Duodenal mucosa (tissue), 2 donors: Measurements from ENCODE around the gene ZNF208.
A peak's percentile ranks its signal among the peaks of the same experiment; 100 is the strongest.
"Not testable (repeated sequence)": the region's sequence is repeated elsewhere in the genome, so short reads cannot be mapped to it uniquely, and the experiment has no call there.

ENCODE experiments used
- H3K27ac ChIP-seq: one replicate; pipeline ENCODE4 v1.7.0; 2013; ENCODE audit warnings: low read depth, low read length
- H3K27me3 ChIP-seq, 2 donors: one replicate each; pipeline ENCODE4 v1.7.0; 2013; ENCODE audit warnings: low read length in 2 of 2, control low read depth in 1 of 2; ENCODE audit not compliant: insufficient read depth in 2 of 2, control insufficient read depth in 1 of 2
- H3K36me3 ChIP-seq, 2 donors: one replicate each; pipeline ENCODE4 v1.7.0; 2013; ENCODE audit warnings: low read length in 2 of 2, control low read depth in 1 of 2; ENCODE audit not compliant: insufficient read depth in 2 of 2, control insufficient read depth in 1 of 2
- H3K4me1 ChIP-seq, 2 donors: one replicate each; pipeline ENCODE4 v1.7.0; 2013; ENCODE audit warnings: low read length in 2 of 2, control low read depth in 1 of 2; ENCODE audit not compliant: insufficient read depth in 2 of 2, control insufficient read depth in 1 of 2
- H3K4me3 ChIP-seq, 2 donors: one replicate each; pipeline ENCODE4 v1.7.0; 2013; ENCODE audit warnings: low read length in 2 of 2, low read depth in 1 of 2
- H3K9ac ChIP-seq, 2 donors: one replicate each; pipeline ENCODE4 v1.7.0; 2013; ENCODE audit warnings: low read length in 2 of 2, low read depth in 1 of 2
- H3K9me3 ChIP-seq, 2 donors: one replicate each; pipeline ENCODE4 v1.7.0; 2013; ENCODE audit warnings: low read length in 2 of 2, control low read depth in 1 of 2; ENCODE audit not compliant: control insufficient read depth in 1 of 2

ZNF208 gene

GRCh38 chr19:22010437-22011143 is at the start of gene ZNF208:
ZNF208 (minus strand) TSS chr19:22010943; CDS start chr19:22010794, 149 bp downstream.
- H3K9ac ChIP-seq, H3K4me1 ChIP-seq, H3K27me3 ChIP-seq, H3K27ac ChIP-seq, H3K36me3 ChIP-seq: not testable (repeated sequence)
- H3K4me3 ChIP-seq: peak within 1 kb of the TSS in 1 of 2 donors; percentile 55
- peaks cover 0 to 13% of the 10 kb centered on the region in 2 donors for H3K9me3 ChIP-seq

GRCh38 chr19:22052644-22053013 is 41.9 kb upstream of the ZNF208 start:
- Histone ChIP-seq H3K4me1 (no peaks in the 10 kb centered on the region), H3K27ac (no peak overlapping the region), H3K27me3 (no peaks in the 10 kb centered on the region), H3K4me3 (peak overlapping the region; percentile 63 to 70), H3K9ac (peak overlapping the region in 1 of 2 donors; percentile 18), H3K9me3 (peaks cover 4 to 16% of the 10 kb centered on the region in 2 donors), H3K36me3 (no peaks in the 10 kb centered on the region)

- not testable (repeated sequence) for H3K4me1 ChIP-seq, H3K4me3 ChIP-seq, H3K9ac ChIP-seq, H3K36me3 ChIP-seq, H3K27ac ChIP-seq, H3K27me3 ChIP-seq
- peaks cover 17 to 31% of the 10 kb centered on the region in 2 donors for H3K9me3 ChIP-seq
These were observed 30.4 kb upstream of the ZNF208 start for GRCh38 chr19:22041151-22041550.

GRCh38 chr19:22030680-22031079 is 19.9 kb upstream of the ZNF208 start:
- Histone ChIP-seq H3K4me1 (no peaks in the 10 kb centered on the region), H3K27me3 (no peaks in the 10 kb centered on the region), H3K9ac (no peak overlapping the region), H3K9me3 (peaks cover 16 to 26% of the 10 kb centered on the region in 2 donors), H3K36me3 (no peaks in the 10 kb centered on the region), H3K27ac (no peak overlapping the region), H3K4me3 (no peak overlapping the region)

GRCh38 chr19:22026687-22027086 is 15.9 kb upstream of the ZNF208 start:
- H3K36me3 ChIP-seq: no peaks in the 10 kb centered on the region
- no peak overlapping the region for H3K27ac ChIP-seq
- no peaks in the 10 kb centered on the region for H3K4me1 ChIP-seq
- peaks cover 13 to 21% of the 10 kb centered on the region in 2 donors for H3K9me3 ChIP-seq
- H3K9ac ChIP-seq: no peak overlapping the region
- H3K27me3 ChIP-seq: no peaks in the 10 kb centered on the region
- no peak overlapping the region for H3K4me3 ChIP-seq

- not testable (repeated sequence) for H3K27ac ChIP-seq
- peaks cover 10 to 14% of the 10 kb centered on the region in 2 donors for H3K9me3 ChIP-seq
These were observed 14.8 kb upstream of the ZNF208 start for GRCh38 chr19:22025539-22025938.

GRCh38 chr19:21970466-21970865 is 40.3 kb downstream of the ZNF208 start:
- Histone ChIP-seq H3K27me3 (no peaks in the 10 kb centered on the region), H3K4me1 (no peaks in the 10 kb centered on the region), H3K9me3 (peaks cover 45 to 68% of the 10 kb centered on the region in 2 donors), H3K9ac (no peak overlapping the region), H3K27ac (no peak overlapping the region), H3K4me3 (no peak overlapping the region), H3K36me3 (no peaks in the 10 kb centered on the region)

More at GRCh38 chr19:22025539-22025938, 14.8 kb upstream of the ZNF208 start:
- not testable (repeated sequence) for H3K9ac ChIP-seq, H3K4me1 ChIP-seq, H3K4me3 ChIP-seq, H3K27me3 ChIP-seq, H3K36me3 ChIP-seq

GRCh38 chr19:21947775-21948174 is 63.0 kb downstream of the ZNF208 start:
- Histone ChIP-seq H3K9ac (no peak overlapping the region), H3K9me3 (peaks cover 32 to 56% of the 10 kb centered on the region in 2 donors), H3K36me3 (no peaks in the 10 kb centered on the region), H3K4me1 (no peaks in the 10 kb centered on the region), H3K27ac (no peak overlapping the region), H3K4me3 (no peak overlapping the region), H3K27me3 (no peaks in the 10 kb centered on the region)

- no peaks in the 10 kb centered on the region for H3K36me3 ChIP-seq
- no peak overlapping the region for H3K27ac ChIP-seq
- H3K4me3 ChIP-seq: no peak overlapping the region
- peaks cover 16 to 24% of the 10 kb centered on the region in 2 donors for H3K9me3 ChIP-seq
- H3K9ac ChIP-seq: no peak overlapping the region
- H3K27me3 ChIP-seq: no peaks in the 10 kb centered on the region
- H3K4me1 ChIP-seq: no peaks in the 10 kb centered on the region
These were observed 70.1 kb downstream of the ZNF208 start for GRCh38 chr19:21940684-21941083.

- Histone ChIP-seq H3K4me1 (no peaks in the 10 kb centered on the region), H3K27ac (no peak overlapping the region), H3K9me3 (peaks cover 32 to 38% of the 10 kb centered on the region in 2 donors), H3K9ac (no peak overlapping the region), H3K4me3 (no peak overlapping the region), H3K36me3 (no peaks in the 10 kb centered on the region), H3K27me3 (no peaks in the 10 kb centered on the region)
These were observed 76.2 kb downstream of the ZNF208 start for GRCh38 chr19:21934593-21934992.
